GM12878 (cell line): ENCODE measurements around the gene GAB1. TPM values are rescaled to one million over a fixed set of nuclear protein-coding genes. Genes with fewer than 3 reads are reported as not detected.

Source experiments
- ATAC-seq: fragments of 200-7000 bp; cut with Tn5 transposase; 3 replicates; pipeline ENCODE4 v1.9.1; 2020; ENCODE audit warnings: mild to moderate bottlenecking, moderate library complexity
- BruUV-seq: library from RNA; stranded (reverse); fragments of 400-500 nt; replicated peaks from 2 replicates; lab custom pipeline; 2021; lab: Mats Ljungman, UMichigan
- CTCF ChIA-PET: fragments of 300-600 bp; sonication (Branson Sonifier 250); formaldehyde crosslinking; extraction: SDS; loops from one replicate; lab custom pipeline; 2021; ENCODE audit warnings: inconsistent platforms; lab: Yijun Ruan, JAX
- POLR2A ChIA-PET: fragments of 350-600 bp; formaldehyde crosslinking; extraction: SDS; loops from one replicate; lab custom pipeline; 2021; ENCODE audit warnings: inconsistent platforms; lab: Charles Lee
- RAD21 ChIA-PET: fragments of 300-600 bp; sonication (Branson Sonifier 250); formaldehyde crosslinking; loops from one replicate; lab custom pipeline; 2023; ENCODE audit warnings: antibody characterized with exemption; ENCODE audit not compliant: unreplicated experiment; lab: Charles Lee
- SMC1A ChIA-PET: fragments of 300-600 bp; sonication (Branson Sonifier 250); formaldehyde crosslinking; loops from one replicate; lab custom pipeline; 2023; ENCODE audit not compliant: unreplicated experiment, uncharacterized antibody; lab: Charles Lee
- DNase-seq: peaks from one replicate; pipeline ENCODE4 v3.0.0-alpha.2; 2011; ENCODE audit warnings: low read depth, low spot score
- FAIRE-seq: peaks from 3 replicates; lab custom pipeline; 2011; peaks lifted over from hg19 to GRCh38; lab: Jason Lieb, UNC
- H2AFZ ChIP-seq: 2 replicates; pipeline ENCODE4 v1.6.0; 2011; ENCODE audit warnings: low read depth, low read length, control low read depth; ENCODE audit not compliant: control insufficient read depth
- H3K27ac ChIP-seq: 2 replicates; pipeline ENCODE4 v1.5.1; 2011; ENCODE audit warnings: control low read depth; ENCODE audit not compliant: control insufficient read depth, insufficient read depth
- H3K27me3 ChIP-seq, 2 experiments: replicated peaks in 1 of 2; 2 replicates each; pipeline versions ENCODE4 v1.6.0 to v1.6.1; 2011; ENCODE audit warnings: low read length in 1 of 2; ENCODE audit not compliant: control insufficient read depth in 2 of 2, insufficient read depth in 2 of 2
- H3K36me3 ChIP-seq, 2 experiments: 2 replicates each; pipeline ENCODE4 v1.5.1; 2011; ENCODE audit warnings: low read length in 1 of 2; ENCODE audit not compliant: control insufficient read depth in 2 of 2, insufficient read depth in 2 of 2
- H3K4me1 ChIP-seq: 2 replicates; pipeline ENCODE4 v1.6.1; 2011; ENCODE audit warnings: mild to moderate bottlenecking, low read length, moderate library complexity, mixed read lengths; ENCODE audit not compliant: control insufficient read depth, insufficient read depth
- H3K4me2 ChIP-seq: 2 replicates; pipeline ENCODE4 v1.6.0; 2011; ENCODE audit warnings: control low read depth; ENCODE audit not compliant: control insufficient read depth, insufficient read depth
- H3K4me3 ChIP-seq: fragments of 200-600 bp; sonication (generic); 2 replicates; pipeline ENCODE4 v1.5.1; 2016
- H3K79me2 ChIP-seq: 2 replicates; pipeline ENCODE4 v1.6.0; 2011; ENCODE audit warnings: low read length; ENCODE audit not compliant: control insufficient read depth, insufficient read depth
- H3K9ac ChIP-seq: 2 replicates; pipeline ENCODE4 v1.8.0; 2011; ENCODE audit warnings: low read length, control low read depth, mixed read lengths; ENCODE audit not compliant: control insufficient read depth, insufficient read depth
- H3K9me3 ChIP-seq: replicated peaks from 3 replicates; pipeline ENCODE4 v1.5.1; 2011; ENCODE audit warnings: mild to moderate bottlenecking, low read length; ENCODE audit not compliant: control insufficient read depth, insufficient read depth
- H4K20me1 ChIP-seq: 2 replicates; pipeline ENCODE4 v1.6.0; 2011; ENCODE audit not compliant: control insufficient read depth, insufficient read depth
- CBFB ChIP-seq: IDR thresholded peaks from 2 replicates; pipeline ENCODE4 v1.6.1; 2016; ENCODE audit warnings: antibody characterized with exemption, low read depth
- CHD1 ChIP-seq: IDR thresholded peaks from 2 replicates; pipeline ENCODE4 v1.6.1; 2012; ENCODE audit warnings: low read depth, low read length, improper control_type of control experiment
- CREB1 ChIP-seq: IDR thresholded peaks from 2 replicates; pipeline ENCODE4 v1.6.1; 2012; ENCODE audit warnings: low read depth, mild to moderate bottlenecking, inconsistent platforms
- CREM ChIP-seq: IDR thresholded peaks from 2 replicates; pipeline ENCODE4 v1.6.1; 2014; ENCODE audit warnings: antibody characterized with exemption, low read depth
- DPF2 ChIP-seq: fragments of 450-650 bp; IDR thresholded peaks from 2 replicates; pipeline ENCODE4 v1.6.1; 2017; ENCODE audit warnings: mild to moderate bottlenecking
- EED ChIP-seq: sonication (generic); IDR thresholded peaks from 2 replicates; pipeline ENCODE4 v1.6.1; 2016; ENCODE audit warnings: antibody characterized with exemption, low read depth
- EGR1 ChIP-seq, 2 experiments: IDR thresholded peaks; 1 replicate in 1 of 2; 2 replicates in 1 of 2; pipeline ENCODE4 v1.6.1; 2011 to 2012; ENCODE audit warnings: low read depth in 2 of 2, low read length in 2 of 2, borderline replicate concordance in 1 of 2, mild to moderate bottlenecking in 1 of 2, moderate library complexity in 1 of 2
- FOXM1 ChIP-seq: IDR thresholded peaks from 2 replicates; pipeline ENCODE4 v1.6.1; 2012; ENCODE audit warnings: low read depth, mild to moderate bottlenecking, inconsistent platforms, low read length, moderate library complexity
- MEF2A ChIP-seq: IDR thresholded peaks from 2 replicates; pipeline ENCODE4 v1.6.1; 2011; ENCODE audit warnings: low read depth, mild to moderate bottlenecking, low read length, moderate library complexity; ENCODE audit not compliant: insufficient read depth
- MTA2 ChIP-seq: fragments of 450-650 bp; IDR thresholded peaks from 2 replicates; pipeline ENCODE4 v1.6.1; 2016; ENCODE audit warnings: low read depth, mild to moderate bottlenecking, moderate library complexity
- SREBF1 ChIP-seq: IDR thresholded peaks from 2 replicates; pipeline ENCODE4 v1.6.1; 2012; ENCODE audit warnings: mild to moderate bottlenecking, low read length
- TBL1XR1 ChIP-seq: IDR thresholded peaks from 2 replicates; pipeline ENCODE4 v1.6.1; 2012; ENCODE audit warnings: low read depth, low read length, improper control_type of control experiment
- ZBTB33 ChIP-seq: fragments of 450-650 bp; IDR thresholded peaks from 2 replicates; pipeline ENCODE4 v1.6.1; 2017; ENCODE audit warnings: mild to moderate bottlenecking
- ZNF687 ChIP-seq: fragments of 450-650 bp; IDR thresholded peaks from 2 replicates; pipeline ENCODE4 v1.6.1; 2017; ENCODE audit warnings: mild to moderate bottlenecking, moderate library complexity
- WGBS: methylation state at CpG from one replicate; pipeline ENCODE4 v1.1.6; 2016; ENCODE audit warnings: low lambda C conversion rate; ENCODE audit not compliant: insufficient replicate concordance, insufficient coverage; ENCODE audit errors: missing lambda C conversion rate; 5-methylcytosine and 5-hydroxymethylcytosine counted together
- in situ Hi-C: fragments of 300-500 bp; cut with MboI; formaldehyde crosslinking; loops from 9 replicates; pipeline ENCODE4 v1.14.3; 2018; ENCODE audit warnings: mixed read lengths
- intact Hi-C: fragments of 100-400 bp; cut with micrococcal nuclease; formaldehyde crosslinking; loops from one replicate; pipeline ENCODE4 v1.14.2; 2022; ENCODE audit not compliant: unreplicated experiment
- polyA plus RNA-seq, 11 experiments: library from polyadenylated mRNA; depleted of rRNA in 4 of 11; unstranded in 6 of 11; stranded (reverse) in 5 of 11; fragments of >200 nt; fragmentation: Nextera tagmentation in 4 of 11; fragmentation: Illumina TruSeq in 1 of 11; extraction: Ambion mirVana in 4 of 11; extraction: Trizol in 1 of 11; gene quantifications; 1 replicate in 1 of 11; 2 replicates in 10 of 11; pipeline versions ENCODE4 v1.2.1 to v1.2.3, GENCODE V29; 2011 to 2016; ENCODE audit warnings: inconsistent platforms in 2 of 11, missing spikeins in 2 of 11, low read depth in 1 of 11
- total RNA-seq, 4 experiments: library from RNA; depleted of rRNA in 3 of 4; stranded (reverse); fragments of >200 nt in 3 of 4; fragmentation: Illumina TruSeq in 1 of 4; extraction: Trizol in 1 of 4; gene quantifications; 2 replicates each; pipeline versions ENCODE4 v1.2.1 to v1.2.3, GENCODE V29; 2013 to 2021
- TF ChIP-seq, protein P1 (sequence below): fragments of 450-650 bp; IDR thresholded peaks from 2 replicates; pipeline ENCODE4 v1.6.1; 2014; ENCODE audit warnings: mild to moderate bottlenecking
- TF ChIP-seq, protein P2 (sequence below): IDR thresholded peaks from 2 replicates; pipeline ENCODE4 v1.6.1; 2011; ENCODE audit warnings: low read depth, mild to moderate bottlenecking, low read length, moderate library complexity, borderline replicate concordance; ENCODE audit errors: extremely low read depth

The GAB1 gene
- total and polyA plus RNA-seq, 10 of the 15 experiments (the other 5 are each of a cell fraction or from before 2014, with no cell fraction given): 0.37 to 5.3 (median 3.2) TPM

DNA sequence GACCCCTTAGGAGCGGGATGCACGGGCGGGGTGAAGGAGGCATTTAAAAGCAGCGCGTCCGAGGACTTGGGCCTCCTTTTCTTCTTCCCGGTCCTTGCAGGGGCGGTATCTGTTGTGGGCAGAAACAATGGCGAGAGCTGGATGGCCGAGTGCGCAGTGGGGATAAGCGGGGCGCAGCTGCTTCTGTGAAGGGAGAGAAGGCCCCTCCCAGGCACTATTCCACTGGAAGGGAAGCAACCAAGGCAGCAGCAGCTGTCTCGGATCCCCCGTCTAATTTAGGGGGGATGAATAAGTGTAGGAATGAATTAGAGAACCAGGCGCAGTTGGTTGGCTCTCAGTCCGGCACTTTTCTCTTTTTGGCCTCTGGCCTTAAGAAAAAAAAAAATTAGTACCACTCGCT is 177.8 kb downstream of the GAB1 start:
- Histone ChIP-seq H3K79me2 (peaks cover 57% of the 10 kb centered on the region), H3K4me3 (peak overlapping the region; percentile 94), H3K4me1 (no peaks in the 10 kb centered on the region), H4K20me1 (no peaks in the 10 kb centered on the region), H3K4me2 (peak overlapping the region; percentile 19), H3K36me3 (peaks cover 0 to 6% of the 10 kb centered on the region in 2 experiments; a peak in 2 of 4 replicates), H3K27ac (peak overlapping the region; percentile 88), H2AFZ (peak overlapping the region; percentile 77; the same call in 1 of the 2 replicates), H3K27me3 (no peaks in the 10 kb centered on the region; a peak in 1 of 4 replicates), H3K9me3 (no peaks in the 10 kb centered on the region), H3K9ac (peak overlapping the region; percentile 78)
- under 1% methylated on average over 18 of the region's 18 CpGs for WGBS
- FAIRE-seq (no peak), DNase-seq (no peak), ATAC-seq (peak; percentile 36)
- intact Hi-C loops: no loop called here
- ChIA-PET POLR2A (interaction anchor here (0.6 to 1.5 kb wide), 5 partner anchors 10 to 173 kb away, joined by 3 to 5 read pairs (median 5); no protein-coding TSS in a partner anchor), SMC1A (interaction anchor here (0.8 to 1.5 kb wide), 6 partner anchors 96 to 323 kb away, joined by 3 read pairs; no protein-coding TSS in a partner anchor), RAD21 (interaction anchor here (0.9 to 2.2 kb wide), 2 partner anchors 95 to 139 kb away, joined by 3 to 9 read pairs; no protein-coding TSS in a partner anchor), CTCF (interaction anchor here (1.0 to 1.7 kb wide), 4 partner anchors 8 to 136 kb away, joined by 3 to 4 read pairs (median 4); no protein-coding TSS in a partner anchor)
- TF ChIP-seq CREM (no peak), MTA2 (no peak), ZBTB33 (no peak), EGR1 (IDR thresholded peaks at IDR 0.05; ENCODE audit: borderline replicate concordance in 1 of 2, low read depth in 2 of 2, low read length in 2 of 2) (0 out of 3 replicates have a peak, but pooled peaks of 1 of the 2 experiments have one; percentile 10), CHD1 (no peak), CBFB (no peak), MEF2A (no peak), EED (0 out of 2 replicates have a peak, but pooled peaks have one; percentile 27), ZNF687 (no peak), CREB1 (no peak), SREBF1 (no peak), TBL1XR1 (no peak), FOXM1 (0 out of 2 replicates have a peak, but pooled peaks have one; percentile 38), DPF2 (no peak)
- TF ChIP-seq, protein P1, sequence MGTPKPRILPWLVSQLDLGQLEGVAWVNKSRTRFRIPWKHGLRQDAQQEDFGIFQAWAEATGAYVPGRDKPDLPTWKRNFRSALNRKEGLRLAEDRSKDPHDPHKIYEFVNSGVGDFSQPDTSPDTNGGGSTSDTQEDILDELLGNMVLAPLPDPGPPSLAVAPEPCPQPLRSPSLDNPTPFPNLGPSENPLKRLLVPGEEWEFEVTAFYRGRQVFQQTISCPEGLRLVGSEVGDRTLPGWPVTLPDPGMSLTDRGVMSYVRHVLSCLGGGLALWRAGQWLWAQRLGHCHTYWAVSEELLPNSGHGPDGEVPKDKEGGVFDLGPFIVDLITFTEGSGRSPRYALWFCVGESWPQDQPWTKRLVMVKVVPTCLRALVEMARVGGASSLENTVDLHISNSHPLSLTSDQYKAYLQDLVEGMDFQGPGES: no peak
- TF ChIP-seq, protein P2, sequence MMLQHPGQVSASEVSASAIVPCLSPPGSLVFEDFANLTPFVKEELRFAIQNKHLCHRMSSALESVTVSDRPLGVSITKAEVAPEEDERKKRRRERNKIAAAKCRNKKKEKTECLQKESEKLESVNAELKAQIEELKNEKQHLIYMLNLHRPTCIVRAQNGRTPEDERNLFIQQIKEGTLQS: no peak
- in situ Hi-C loops: no loop called here
- BruUV-seq: TSS peak; percentile 53
